ENCODE measurements around the gene MPC1L. TPM values are rescaled to one million over a fixed set of nuclear protein-coding genes. Genes with fewer than 3 reads are reported as not detected.
A peak's percentile ranks its signal among the peaks of the same experiment; 100 is the strongest.
"Not testable (repeated sequence)": the region's sequence is repeated elsewhere in the genome, so short reads cannot be mapped to it uniquely, and the experiment has no call there.

Gene MPC1L
- polyA plus RNA-seq (2012; ENCODE audit: low read depth, missing spikeins) = not detected

GRCh38 chrX:40623139-40623536 lies at the start of gene MPC1L:
Gene MPC1L (plus strand): TSS chrX:40623428. CDS start chrX:40623566, 138 bp downstream.
- no peak for FAIRE-seq
- no peak for TF ChIP-seq SPI1 (IDR thresholded peaks at IDR 0.05; ENCODE audit: low read depth, low read length)
- no peak for TF ChIP-seq PAX5 (IDR thresholded peaks at IDR 0.05; ENCODE audit: insufficient read depth, low read length, severe bottlenecking)
- no peak for TF ChIP-seq POLR2A (IDR thresholded peaks at IDR 0.05; ENCODE audit: low read depth, low read length)
- no peak for TF ChIP-seq POU2F2 (IDR thresholded peaks at IDR 0.05; ENCODE audit: low read depth, low read length)
- TF ChIP-seq POLR2AphosphoS5 (IDR thresholded peaks at IDR 0.05; ENCODE audit: low read depth, low read length) = no peak
- TF ChIP-seq TAF1 (IDR thresholded peaks at IDR 0.05; ENCODE audit: low read depth, low read length) = no peak
- DNase-seq (ENCODE audit: insufficient read length, low spot score) = no peak

GRCh38 chrX:40573763-40574162 lies 49.5 kb upstream of the MPC1L start:
- TF ChIP-seq POLR2A (IDR thresholded peaks at IDR 0.05; ENCODE audit: low read depth, low read length) (no peak), PAX5 (IDR thresholded peaks at IDR 0.05; ENCODE audit: insufficient read depth, low read length, severe bottlenecking) (no peak), SPI1 (IDR thresholded peaks at IDR 0.05; ENCODE audit: low read depth, low read length) (no peak), TAF1 (IDR thresholded peaks at IDR 0.05; ENCODE audit: low read depth, low read length) (no peak)
- peak; percentile 66 for FAIRE-seq

GRCh38 chrX:40575411-40575810 lies 47.8 kb upstream of the MPC1L start:
- DNase-seq (ENCODE audit: insufficient read length, low spot score); FAIRE-seq: not testable (repeated sequence)

More at GRCh38 chrX:40573763-40574162, 49.5 kb upstream of the MPC1L start:
- DNase-seq (ENCODE audit: insufficient read length, low spot score) = no peak

GRCh38 chrX:40576291-40576690 lies 46.9 kb upstream of the MPC1L start:
- FAIRE-seq (no peak), DNase-seq (ENCODE audit: insufficient read length, low spot score) (no peak)
- TF ChIP-seq SPI1 (IDR thresholded peaks at IDR 0.05; ENCODE audit: low read depth, low read length) = no peak

- DNase-seq (ENCODE audit: insufficient read length, low spot score) (no peak), FAIRE-seq (no peak)
- TF ChIP-seq TAF1 (IDR thresholded peaks at IDR 0.05; ENCODE audit: low read depth, low read length) (no peak), POLR2AphosphoS5 (IDR thresholded peaks at IDR 0.05; ENCODE audit: low read depth, low read length) (no peak), SPI1 (IDR thresholded peaks at IDR 0.05; ENCODE audit: low read depth, low read length) (no peak), POU2F2 (IDR thresholded peaks at IDR 0.05; ENCODE audit: low read depth, low read length) (no peak), PAX5 (IDR thresholded peaks at IDR 0.05; ENCODE audit: insufficient read depth, low read length, severe bottlenecking) (no peak), POLR2A (IDR thresholded peaks at IDR 0.05; ENCODE audit: low read depth, low read length) (no peak)
Observed at GRCh38 chrX:40578039-40578695, 45.1 kb upstream of the MPC1L start.

GRCh38 chrX:40579141-40579540 lies 44.1 kb upstream of the MPC1L start:
- TF ChIP-seq POLR2A (IDR thresholded peaks at IDR 0.05; ENCODE audit: low read depth, low read length) = no peak
- TF ChIP-seq POLR2AphosphoS5 (IDR thresholded peaks at IDR 0.05; ENCODE audit: low read depth, low read length) = no peak
- no peak for TF ChIP-seq TAF1 (IDR thresholded peaks at IDR 0.05; ENCODE audit: low read depth, low read length)
- TF ChIP-seq PAX5 (IDR thresholded peaks at IDR 0.05; ENCODE audit: insufficient read depth, low read length, severe bottlenecking) = no peak
- TF ChIP-seq POU2F2 (IDR thresholded peaks at IDR 0.05; ENCODE audit: low read depth, low read length) = no peak
- TF ChIP-seq SPI1 (IDR thresholded peaks at IDR 0.05; ENCODE audit: low read depth, low read length) = no peak
- FAIRE-seq (no peak), DNase-seq (ENCODE audit: insufficient read length, low spot score) (no peak)

GRCh38 chrX:40579900-40580536 lies 43.2 kb upstream of the MPC1L start:
- DNase-seq (ENCODE audit: insufficient read length, low spot score) (no peak), FAIRE-seq (no peak)
- TF ChIP-seq POU2F2 (IDR thresholded peaks at IDR 0.05; ENCODE audit: low read depth, low read length) (no peak), TAF1 (IDR thresholded peaks at IDR 0.05; ENCODE audit: low read depth, low read length) (no peak), PAX5 (IDR thresholded peaks at IDR 0.05; ENCODE audit: insufficient read depth, low read length, severe bottlenecking) (no peak), SPI1 (IDR thresholded peaks at IDR 0.05; ENCODE audit: low read depth, low read length) (no peak), POLR2AphosphoS5 (IDR thresholded peaks at IDR 0.05; ENCODE audit: low read depth, low read length) (no peak), POLR2A (IDR thresholded peaks at IDR 0.05; ENCODE audit: low read depth, low read length) (no peak)

- FAIRE-seq = peak; percentile 98
- peak; percentile 67 for DNase-seq (ENCODE audit: insufficient read length, low spot score)
- TF ChIP-seq TAF1 (IDR thresholded peaks at IDR 0.05; ENCODE audit: low read depth, low read length) (0 out of 2 replicates have a peak, but pooled peaks have one; percentile 44), POLR2A (IDR thresholded peaks at IDR 0.05; ENCODE audit: low read depth, low read length) (peak; percentile 35), POLR2AphosphoS5 (IDR thresholded peaks at IDR 0.05; ENCODE audit: low read depth, low read length) (peak; percentile 69), PAX5 (IDR thresholded peaks at IDR 0.05; ENCODE audit: insufficient read depth, low read length, severe bottlenecking) (no peak), POU2F2 (IDR thresholded peaks at IDR 0.05; ENCODE audit: low read depth, low read length) (0 out of 2 replicates have a peak, but pooled peaks have one; percentile 5), SPI1 (IDR thresholded peaks at IDR 0.05; ENCODE audit: low read depth, low read length) (no peak)
Observed at GRCh38 chrX:40580537-40581335, 42.5 kb upstream of the MPC1L start, which contains the start of gene ATP6AP2. Gene ATP6AP2 (plus strand): TSS chrX:40580970. CDS start chrX:40581066, 96 bp downstream.

GRCh38 chrX:40581336-40581920 lies 41.8 kb upstream of the MPC1L start:
- no peak for DNase-seq (ENCODE audit: insufficient read length, low spot score)
- TF ChIP-seq SPI1 (IDR thresholded peaks at IDR 0.05; ENCODE audit: low read depth, low read length) (no peak), TAF1 (IDR thresholded peaks at IDR 0.05; ENCODE audit: low read depth, low read length) (no peak), POU2F2 (IDR thresholded peaks at IDR 0.05; ENCODE audit: low read depth, low read length) (no peak), POLR2A (IDR thresholded peaks at IDR 0.05; ENCODE audit: low read depth, low read length) (no peak), POLR2AphosphoS5 (IDR thresholded peaks at IDR 0.05; ENCODE audit: low read depth, low read length) (no peak), PAX5 (IDR thresholded peaks at IDR 0.05; ENCODE audit: insufficient read depth, low read length, severe bottlenecking) (no peak)
- FAIRE-seq = no peak

- peak; percentile 16 for FAIRE-seq
Observed at GRCh38 chrX:40582178-40582577, 41.0 kb upstream of the MPC1L start.

More at GRCh38 chrX:40582178-40582577, 41.0 kb upstream of the MPC1L start:
- not testable (repeated sequence) for DNase-seq (ENCODE audit: insufficient read length, low spot score)
